ENCODE results near the gene FASTK. TPM values are rescaled to one million over a fixed set of nuclear protein-coding genes. Genes with fewer than 3 reads are reported as not detected.

Gene FASTK
- total RNA-seq, 1 experiment from 2014 or later: 86.4 TPM

DNA sequence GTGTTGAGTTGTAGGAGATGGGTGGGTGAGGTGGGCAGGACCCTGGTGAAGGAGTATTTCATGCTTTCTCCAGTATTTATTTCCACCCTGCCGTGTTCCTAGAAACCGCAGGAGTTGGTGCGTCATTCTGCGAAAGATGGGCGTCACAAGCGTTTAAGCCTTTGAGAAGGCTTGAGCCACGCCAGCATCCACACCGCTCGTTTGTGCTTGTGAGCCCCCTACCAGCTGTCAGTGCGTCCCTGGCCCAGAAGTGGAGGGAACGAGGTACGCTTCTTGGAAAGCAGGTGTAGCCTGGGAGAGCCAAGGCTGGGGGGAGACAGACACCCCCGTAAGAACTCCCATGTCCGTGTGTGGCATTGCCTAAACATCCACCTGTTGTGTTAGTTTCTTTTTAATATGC lies 11.4 kb upstream of the FASTK start:
- ChIA-PET RAD21 (ENCODE audit: low non-redundant PET in 1 of 2, low total read pairs in 2 of 2, uncharacterized antibody in 2 of 2, unreplicated experiment in 2 of 2) (no interaction called here), POLR2A (no interaction called here), CTCF (no interaction called here)
- Histone ChIP-seq H3K4me2 (ENCODE audit: low read length) (no peak overlapping the region), H3K27me3 (ENCODE audit: insufficient read depth, low read length) (no peaks in the 10 kb centered on the region), H3K4me3 (replicated peaks in 1 of 2; ENCODE audit: low read depth in 1 of 2, low read length in 2 of 2) (no peak overlapping the region), H3K9ac (ENCODE audit: low read length) (no peak overlapping the region), H3K4me1 (ENCODE audit: control insufficient read depth in 1 of 2, insufficient read depth in 2 of 2, low read length in 2 of 2) (peaks cover 5 to 10% of the 10 kb centered on the region in 2 experiments; a peak in 3 of 4 replicates), H2AFZ (ENCODE audit: low read depth, low read length, poor library complexity, severe bottlenecking) (no peak overlapping the region), H3K36me3 (ENCODE audit: control insufficient read depth in 1 of 2, insufficient read depth in 2 of 2, low read length in 2 of 2) (peaks cover 0 to 24% of the 10 kb centered on the region in 2 experiments; a peak in 1 of 4 replicates), H3K79me2 (ENCODE audit: insufficient read depth, low read length) (peaks cover 100% of the 10 kb centered on the region), H4K20me1 (ENCODE audit: insufficient read depth) (no peaks in the 10 kb centered on the region; the same call in 1 of the 2 replicates), H3K27ac (ENCODE audit: low read depth, low read length) (no peak overlapping the region), H3K9me3 (ENCODE audit: control insufficient read depth in 1 of 2, insufficient read depth in 1 of 2, low read depth in 1 of 2, low read length in 2 of 2) (no peaks in the 10 kb centered on the region), H3K9me2 (ENCODE audit: insufficient read depth) (no peaks in the 10 kb centered on the region)
- no TSS peak for BruUV-seq (replicated peaks)
- intact Hi-C loops (cut with micrococcal nuclease): no loop called here
- no peak for TF ChIP-seq ZFX (IDR thresholded peaks at IDR 0.05)
- no peak for TF ChIP-seq EGR1 (IDR thresholded peaks at IDR 0.05; ENCODE audit: low read depth)
- TF ChIP-seq MAX (IDR thresholded peaks at IDR 0.05): no peak
- TF ChIP-seq RAD21 (IDR thresholded peaks at IDR 0.05; ENCODE audit: low read depth): no peak
- TF ChIP-seq TCF7L2 (IDR thresholded peaks at IDR 0.05; ENCODE audit: borderline replicate concordance, extremely low read depth, insufficient read depth, insufficient read length): no peak
- TF ChIP-seq EZH2 (IDR thresholded peaks at IDR 0.05): no peak
- DNase-seq (ENCODE audit: low read depth, low spot score) (no peak), ATAC-seq (no peak)

- H3K27me3 ChIP-seq (ENCODE audit: insufficient read depth, low read length): no peaks in the 10 kb centered on the region
- H3K9me2 ChIP-seq (ENCODE audit: insufficient read depth): no peaks in the 10 kb centered on the region
- H3K4me1 ChIP-seq (ENCODE audit: control insufficient read depth in 1 of 2, insufficient read depth in 2 of 2, low read length in 2 of 2): peaks cover 5 to 10% of the 10 kb centered on the region in 2 experiments; a peak in 3 of 4 replicates
- H3K27ac ChIP-seq (ENCODE audit: low read depth, low read length): no peak overlapping the region
- H2AFZ ChIP-seq (ENCODE audit: low read depth, low read length, poor library complexity, severe bottlenecking): no peak overlapping the region
- H3K9ac ChIP-seq (ENCODE audit: low read length): no peak overlapping the region
- ATAC-seq (peak; percentile 44), DNase-seq (ENCODE audit: low read depth, low spot score) (no peak)
- no peak overlapping the region for H3K4me3 ChIP-seq (replicated peaks in 1 of 2; ENCODE audit: low read depth in 1 of 2, low read length in 2 of 2)
- no peaks in the 10 kb centered on the region for H3K9me3 ChIP-seq (ENCODE audit: control insufficient read depth in 1 of 2, insufficient read depth in 1 of 2, low read depth in 1 of 2, low read length in 2 of 2)
- CTCF ChIA-PET: no interaction called here
- TF ChIP-seq ZNF274 (IDR thresholded peaks at IDR 0.05; ENCODE audit: low read depth, low read length) (no peak), POLR2A (IDR thresholded peaks at IDR 0.05; ENCODE audit: borderline replicate concordance, extremely low read depth, insufficient read depth, insufficient read length) (no peak), CTCF (IDR thresholded peaks at IDR 0.05 in 2 of 3, conservative IDR thresholded peaks at IDR 0.05 in 1 of 3; ENCODE audit: borderline replicate concordance in 1 of 3, insufficient read depth in 1 of 3, low read depth in 2 of 3, low read length in 2 of 3) (peak in 2 of 3 experiments; percentile 64 to 74; a peak in 4 of 6 replicates), MAX (IDR thresholded peaks at IDR 0.05) (no peak), CBX3 (IDR thresholded peaks at IDR 0.05; ENCODE audit: low read depth) (no peak), YY1 (IDR thresholded peaks at IDR 0.05; ENCODE audit: extremely low read depth, insufficient replicate concordance, low read depth, low read length) (no peak)
- H3K4me2 ChIP-seq (ENCODE audit: low read length): no peak overlapping the region
- no peaks in the 10 kb centered on the region; the same call in 1 of the 2 replicates for H4K20me1 ChIP-seq (ENCODE audit: insufficient read depth)
- intact Hi-C loops (cut with micrococcal nuclease): no loop called here
- BruUV-seq (replicated peaks): no TSS peak
- POLR2A ChIA-PET: no interaction called here
- H3K79me2 ChIP-seq (ENCODE audit: insufficient read depth, low read length): peaks cover 97% of the 10 kb centered on the region
- RAD21 ChIA-PET (ENCODE audit: low non-redundant PET in 1 of 2, low total read pairs in 2 of 2, uncharacterized antibody in 2 of 2, unreplicated experiment in 2 of 2): no interaction called here
- H3K36me3 ChIP-seq (ENCODE audit: control insufficient read depth in 1 of 2, insufficient read depth in 2 of 2, low read length in 2 of 2): peaks cover 0 to 24% of the 10 kb centered on the region in 2 experiments; a peak in 1 of 4 replicates
These were observed 10.8 kb upstream of the FASTK start for GRCh38 chr7:151091431-151091830.

All from HCT116 (cell line).